ENCODE data around the gene LUC7L3. TPM values are rescaled to one million over a fixed set of nuclear protein-coding genes. Genes with fewer than 3 reads are reported as not detected.

The LUC7L3 gene
- total and polyA plus RNA-seq, 2 experiments from 2014 or later: 69.3 to 501 TPM

DNA sequence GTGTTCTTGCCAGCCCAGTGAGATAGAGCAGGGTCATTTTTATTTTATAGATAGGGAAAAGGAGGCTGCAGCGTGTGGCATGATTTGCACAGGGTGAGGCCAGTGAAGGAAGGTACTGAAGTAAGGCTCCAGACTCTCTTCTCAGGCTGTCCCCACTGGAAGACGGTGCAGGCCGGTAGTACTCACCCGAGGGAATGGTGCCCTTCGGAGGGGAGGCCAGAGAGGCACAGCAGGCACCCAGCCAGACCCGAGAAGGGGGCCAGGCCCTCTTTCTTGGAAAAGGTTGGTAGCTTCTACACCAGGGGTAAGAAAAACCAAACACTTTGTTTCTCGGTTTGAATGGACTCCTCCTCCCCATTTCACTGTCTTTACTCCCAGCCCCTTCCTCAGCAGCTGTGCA, 47.6 kb downstream of the LUC7L3 start:
- Mint-ChIP-seq H3K27me3 (ENCODE audit: insufficient read depth, low read depth, poor library complexity) (peaks cover 13% of the 10 kb centered on the region), H3K27ac (no peak overlapping the region), H3K9me3 (no peaks in the 10 kb centered on the region), H3K4me1 (peaks cover 18% of the 10 kb centered on the region), H3K4me3 (no peak overlapping the region), H3K36me3 (ENCODE audit: low read depth) (no peaks in the 10 kb centered on the region)
- ATAC-seq: no peak
- Histone ChIP-seq H3K4me2 (no peak overlapping the region), H3F3A (replicated peaks; ENCODE audit: low read depth) (no peaks in the 10 kb centered on the region), H3K4me1 (ENCODE audit: insufficient read depth) (peaks cover 11% of the 10 kb centered on the region; the same call in 1 of the 2 replicates), H3K27me3 (ENCODE audit: insufficient read depth) (no peaks in the 10 kb centered on the region), H3K27ac (ENCODE audit: low read depth) (no peak overlapping the region), H4K20me1 (replicated peaks; ENCODE audit: insufficient read depth) (no peaks in the 10 kb centered on the region), H2AFZ (no peak overlapping the region), H3K36me3 (ENCODE audit: insufficient read depth) (no peaks in the 10 kb centered on the region; the same call in 1 of the 2 replicates), H3K9me2 (ENCODE audit: insufficient read depth) (no peaks in the 10 kb centered on the region), H3K79me2 (replicated peaks; ENCODE audit: insufficient read depth) (no peaks in the 10 kb centered on the region), H3K4me3 (no peak overlapping the region)
- TF ChIP-seq, protein P1, sequence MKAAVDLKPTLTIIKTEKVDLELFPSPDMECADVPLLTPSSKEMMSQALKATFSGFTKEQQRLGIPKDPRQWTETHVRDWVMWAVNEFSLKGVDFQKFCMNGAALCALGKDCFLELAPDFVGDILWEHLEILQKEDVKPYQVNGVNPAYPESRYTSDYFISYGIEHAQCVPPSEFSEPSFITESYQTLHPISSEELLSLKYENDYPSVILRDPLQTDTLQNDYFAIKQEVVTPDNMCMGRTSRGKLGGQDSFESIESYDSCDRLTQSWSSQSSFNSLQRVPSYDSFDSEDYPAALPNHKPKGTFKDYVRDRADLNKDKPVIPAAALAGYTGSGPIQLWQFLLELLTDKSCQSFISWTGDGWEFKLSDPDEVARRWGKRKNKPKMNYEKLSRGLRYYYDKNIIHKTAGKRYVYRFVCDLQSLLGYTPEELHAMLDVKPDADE (IDR thresholded peaks at IDR 0.05): no peak
- TF ChIP-seq, protein P2, sequence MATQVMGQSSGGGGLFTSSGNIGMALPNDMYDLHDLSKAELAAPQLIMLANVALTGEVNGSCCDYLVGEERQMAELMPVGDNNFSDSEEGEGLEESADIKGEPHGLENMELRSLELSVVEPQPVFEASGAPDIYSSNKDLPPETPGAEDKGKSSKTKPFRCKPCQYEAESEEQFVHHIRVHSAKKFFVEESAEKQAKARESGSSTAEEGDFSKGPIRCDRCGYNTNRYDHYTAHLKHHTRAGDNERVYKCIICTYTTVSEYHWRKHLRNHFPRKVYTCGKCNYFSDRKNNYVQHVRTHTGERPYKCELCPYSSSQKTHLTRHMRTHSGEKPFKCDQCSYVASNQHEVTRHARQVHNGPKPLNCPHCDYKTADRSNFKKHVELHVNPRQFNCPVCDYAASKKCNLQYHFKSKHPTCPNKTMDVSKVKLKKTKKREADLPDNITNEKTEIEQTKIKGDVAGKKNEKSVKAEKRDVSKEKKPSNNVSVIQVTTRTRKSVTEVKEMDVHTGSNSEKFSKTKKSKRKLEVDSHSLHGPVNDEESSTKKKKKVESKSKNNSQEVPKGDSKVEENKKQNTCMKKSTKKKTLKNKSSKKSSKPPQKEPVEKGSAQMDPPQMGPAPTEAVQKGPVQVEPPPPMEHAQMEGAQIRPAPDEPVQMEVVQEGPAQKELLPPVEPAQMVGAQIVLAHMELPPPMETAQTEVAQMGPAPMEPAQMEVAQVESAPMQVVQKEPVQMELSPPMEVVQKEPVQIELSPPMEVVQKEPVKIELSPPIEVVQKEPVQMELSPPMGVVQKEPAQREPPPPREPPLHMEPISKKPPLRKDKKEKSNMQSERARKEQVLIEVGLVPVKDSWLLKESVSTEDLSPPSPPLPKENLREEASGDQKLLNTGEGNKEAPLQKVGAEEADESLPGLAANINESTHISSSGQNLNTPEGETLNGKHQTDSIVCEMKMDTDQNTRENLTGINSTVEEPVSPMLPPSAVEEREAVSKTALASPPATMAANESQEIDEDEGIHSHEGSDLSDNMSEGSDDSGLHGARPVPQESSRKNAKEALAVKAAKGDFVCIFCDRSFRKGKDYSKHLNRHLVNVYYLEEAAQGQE (IDR thresholded peaks at IDR 0.05; ENCODE audit: unreplicated experiment): no peak
- no peak for TF ChIP-seq POLR2AphosphoS5 (IDR thresholded peaks at IDR 0.05; ENCODE audit: low read depth)
- TF ChIP-seq ZNF331 (CRISPR knock-in tag; IDR thresholded peaks at IDR 0.05; ENCODE audit: low read depth): no peak
- TF ChIP-seq EZH2 (IDR thresholded peaks at IDR 0.05; ENCODE audit: low read depth, unreplicated experiment): no peak
- TF ChIP-seq JUNB (IDR thresholded peaks at IDR 0.05; ENCODE audit: unreplicated experiment): no peak
- TF ChIP-seq EZH2phosphoT487 (IDR thresholded peaks at IDR 0.05; ENCODE audit: unreplicated experiment): no peak
- TF ChIP-seq, protein P3, sequence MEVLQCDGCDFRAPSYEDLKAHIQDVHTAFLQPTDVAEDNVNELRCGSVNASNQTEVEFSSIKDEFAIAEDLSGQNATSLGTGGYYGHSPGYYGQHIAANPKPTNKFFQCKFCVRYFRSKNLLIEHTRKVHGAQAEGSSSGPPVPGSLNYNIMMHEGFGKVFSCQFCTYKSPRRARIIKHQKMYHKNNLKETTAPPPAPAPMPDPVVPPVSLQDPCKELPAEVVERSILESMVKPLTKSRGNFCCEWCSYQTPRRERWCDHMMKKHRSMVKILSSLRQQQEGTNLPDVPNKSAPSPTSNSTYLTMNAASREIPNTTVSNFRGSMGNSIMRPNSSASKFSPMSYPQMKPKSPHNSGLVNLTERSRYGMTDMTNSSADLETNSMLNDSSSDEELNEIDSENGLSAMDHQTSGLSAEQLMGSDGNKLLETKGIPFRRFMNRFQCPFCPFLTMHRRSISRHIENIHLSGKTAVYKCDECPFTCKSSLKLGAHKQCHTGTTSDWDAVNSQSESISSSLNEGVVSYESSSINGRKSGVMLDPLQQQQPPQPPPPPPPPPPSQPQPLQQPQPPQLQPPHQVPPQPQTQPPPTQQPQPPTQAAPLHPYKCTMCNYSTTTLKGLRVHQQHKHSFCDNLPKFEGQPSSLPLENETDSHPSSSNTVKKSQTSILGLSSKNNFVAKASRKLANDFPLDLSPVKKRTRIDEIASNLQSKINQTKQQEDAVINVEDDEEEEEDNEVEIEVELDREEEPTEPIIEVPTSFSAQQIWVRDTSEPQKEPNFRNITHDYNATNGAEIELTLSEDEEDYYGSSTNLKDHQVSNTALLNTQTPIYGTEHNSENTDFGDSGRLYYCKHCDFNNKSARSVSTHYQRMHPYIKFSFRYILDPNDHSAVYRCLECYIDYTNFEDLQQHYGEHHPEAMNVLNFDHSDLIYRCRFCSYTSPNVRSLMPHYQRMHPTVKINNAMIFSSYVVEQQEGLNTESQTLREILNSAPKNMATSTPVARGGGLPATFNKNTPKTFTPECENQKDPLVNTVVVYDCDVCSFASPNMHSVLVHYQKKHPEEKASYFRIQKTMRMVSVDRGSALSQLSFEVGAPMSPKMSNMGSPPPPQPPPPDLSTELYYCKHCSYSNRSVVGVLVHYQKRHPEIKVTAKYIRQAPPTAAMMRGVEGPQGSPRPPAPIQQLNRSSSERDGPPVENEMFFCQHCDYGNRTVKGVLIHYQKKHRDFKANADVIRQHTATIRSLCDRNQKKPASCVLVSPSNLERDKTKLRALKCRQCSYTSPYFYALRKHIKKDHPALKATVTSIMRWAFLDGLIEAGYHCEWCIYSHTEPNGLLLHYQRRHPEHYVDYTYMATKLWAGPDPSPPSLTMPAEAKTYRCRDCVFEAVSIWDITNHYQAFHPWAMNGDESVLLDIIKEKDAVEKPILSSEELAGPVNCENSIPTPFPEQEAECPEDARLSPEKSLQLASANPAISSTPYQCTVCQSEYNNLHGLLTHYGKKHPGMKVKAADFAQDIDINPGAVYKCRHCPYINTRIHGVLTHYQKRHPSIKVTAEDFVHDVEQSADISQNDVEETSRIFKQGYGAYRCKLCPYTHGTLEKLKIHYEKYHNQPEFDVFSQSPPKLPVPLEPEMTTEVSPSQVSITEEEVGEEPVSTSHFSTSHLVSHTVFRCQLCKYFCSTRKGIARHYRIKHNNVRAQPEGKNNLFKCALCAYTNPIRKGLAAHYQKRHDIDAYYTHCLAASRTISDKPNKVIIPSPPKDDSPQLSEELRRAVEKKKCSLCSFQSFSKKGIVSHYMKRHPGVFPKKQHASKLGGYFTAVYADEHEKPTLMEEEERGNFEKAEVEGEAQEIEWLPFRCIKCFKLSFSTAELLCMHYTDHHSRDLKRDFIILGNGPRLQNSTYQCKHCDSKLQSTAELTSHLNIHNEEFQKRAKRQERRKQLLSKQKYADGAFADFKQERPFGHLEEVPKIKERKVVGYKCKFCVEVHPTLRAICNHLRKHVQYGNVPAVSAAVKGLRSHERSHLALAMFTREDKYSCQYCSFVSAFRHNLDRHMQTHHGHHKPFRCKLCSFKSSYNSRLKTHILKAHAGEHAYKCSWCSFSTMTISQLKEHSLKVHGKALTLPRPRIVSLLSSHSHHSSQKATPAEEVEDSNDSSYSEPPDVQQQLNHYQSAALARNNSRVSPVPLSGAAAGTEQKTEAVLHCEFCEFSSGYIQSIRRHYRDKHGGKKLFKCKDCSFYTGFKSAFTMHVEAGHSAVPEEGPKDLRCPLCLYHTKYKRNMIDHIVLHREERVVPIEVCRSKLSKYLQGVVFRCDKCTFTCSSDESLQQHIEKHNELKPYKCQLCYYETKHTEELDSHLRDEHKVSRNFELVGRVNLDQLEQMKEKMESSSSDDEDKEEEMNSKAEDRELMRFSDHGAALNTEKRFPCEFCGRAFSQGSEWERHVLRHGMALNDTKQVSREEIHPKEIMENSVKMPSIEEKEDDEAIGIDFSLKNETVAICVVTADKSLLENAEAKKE (CRISPR knock-in tag; IDR thresholded peaks at IDR 0.05): no peak
- no peak for TF ChIP-seq ZNF114 (CRISPR knock-in tag; IDR thresholded peaks at IDR 0.05)
- TF ChIP-seq CREB1 (CRISPR knock-in tag; IDR thresholded peaks at IDR 0.05; ENCODE audit: low read depth): no peak
- no peak for TF ChIP-seq STAT1 (IDR thresholded peaks at IDR 0.05; ENCODE audit: unreplicated experiment)
- TF ChIP-seq, protein P4, sequence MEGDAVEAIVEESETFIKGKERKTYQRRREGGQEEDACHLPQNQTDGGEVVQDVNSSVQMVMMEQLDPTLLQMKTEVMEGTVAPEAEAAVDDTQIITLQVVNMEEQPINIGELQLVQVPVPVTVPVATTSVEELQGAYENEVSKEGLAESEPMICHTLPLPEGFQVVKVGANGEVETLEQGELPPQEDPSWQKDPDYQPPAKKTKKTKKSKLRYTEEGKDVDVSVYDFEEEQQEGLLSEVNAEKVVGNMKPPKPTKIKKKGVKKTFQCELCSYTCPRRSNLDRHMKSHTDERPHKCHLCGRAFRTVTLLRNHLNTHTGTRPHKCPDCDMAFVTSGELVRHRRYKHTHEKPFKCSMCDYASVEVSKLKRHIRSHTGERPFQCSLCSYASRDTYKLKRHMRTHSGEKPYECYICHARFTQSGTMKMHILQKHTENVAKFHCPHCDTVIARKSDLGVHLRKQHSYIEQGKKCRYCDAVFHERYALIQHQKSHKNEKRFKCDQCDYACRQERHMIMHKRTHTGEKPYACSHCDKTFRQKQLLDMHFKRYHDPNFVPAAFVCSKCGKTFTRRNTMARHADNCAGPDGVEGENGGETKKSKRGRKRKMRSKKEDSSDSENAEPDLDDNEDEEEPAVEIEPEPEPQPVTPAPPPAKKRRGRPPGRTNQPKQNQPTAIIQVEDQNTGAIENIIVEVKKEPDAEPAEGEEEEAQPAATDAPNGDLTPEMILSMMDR (conservative IDR thresholded peaks at IDR 0.05; ENCODE audit: low read depth in 2 of 2): no peak
- no peak for TF ChIP-seq NANOG (IDR thresholded peaks at IDR 0.05; ENCODE audit: borderline replicate concordance)
- DNase-seq (ENCODE audit: low spot score): no peak

Measured in GM23338 (cell line).